ENCODE data around the gene PKNOX2.

GRCh38 chr11:125221461-125221860, 56.9 kb downstream of the PKNOX2 start:
- no peak for TF ChIP-seq POLR2A (IDR thresholded peaks at IDR 0.05; ENCODE audit: low read length)
- no peak for TF ChIP-seq GATA1 (IDR thresholded peaks at IDR 0.05; ENCODE audit: low read depth, low read length)
